Vagina (tissue), 2 donors: ENCODE measurements around the gene SPANXC.

Source experiments
- POLR2A ChIP-seq, 2 donors: fragments of 450-650 bp; IDR thresholded peaks; one replicate each; pipeline ENCODE4 v1.6.1; 2017; ENCODE audit warnings: antibody characterized with exemption in 2 of 2, mild to moderate bottlenecking in 2 of 2, moderate library complexity in 2 of 2
- TF ChIP-seq, protein P1 (sequence below), 3 experiments: fragments of 450-650 bp in 2 of 3; fragments of 200-600 bp in 1 of 3; sonication (generic) in 1 of 3; IDR thresholded peaks; one replicate each; pipeline ENCODE4 v1.5.1; 2017 to 2019; ENCODE audit warnings: antibody characterized with exemption in 3 of 3, mild to moderate bottlenecking in 2 of 3, moderate library complexity in 2 of 3

DNA sequence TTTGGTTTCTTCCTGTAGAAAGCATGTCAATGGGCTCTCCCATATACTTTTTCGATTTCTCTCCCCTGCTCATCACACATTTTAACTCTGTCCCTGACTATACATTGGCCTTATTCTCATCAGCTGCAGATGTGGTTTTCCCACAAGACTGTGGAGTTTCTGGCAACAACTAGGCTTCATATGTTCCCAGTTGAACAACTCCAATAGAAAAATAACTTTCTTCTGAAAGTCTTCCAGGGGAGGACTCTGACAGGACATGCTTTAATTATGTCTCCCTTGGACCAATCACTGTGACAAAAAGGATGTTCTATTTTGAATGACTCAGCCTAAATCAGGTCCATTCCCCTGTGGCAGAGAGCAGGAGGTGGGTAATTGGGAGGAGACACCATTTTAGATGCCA, 28.1 kb downstream of the SPANXC start:
- TF ChIP-seq, protein P1, sequence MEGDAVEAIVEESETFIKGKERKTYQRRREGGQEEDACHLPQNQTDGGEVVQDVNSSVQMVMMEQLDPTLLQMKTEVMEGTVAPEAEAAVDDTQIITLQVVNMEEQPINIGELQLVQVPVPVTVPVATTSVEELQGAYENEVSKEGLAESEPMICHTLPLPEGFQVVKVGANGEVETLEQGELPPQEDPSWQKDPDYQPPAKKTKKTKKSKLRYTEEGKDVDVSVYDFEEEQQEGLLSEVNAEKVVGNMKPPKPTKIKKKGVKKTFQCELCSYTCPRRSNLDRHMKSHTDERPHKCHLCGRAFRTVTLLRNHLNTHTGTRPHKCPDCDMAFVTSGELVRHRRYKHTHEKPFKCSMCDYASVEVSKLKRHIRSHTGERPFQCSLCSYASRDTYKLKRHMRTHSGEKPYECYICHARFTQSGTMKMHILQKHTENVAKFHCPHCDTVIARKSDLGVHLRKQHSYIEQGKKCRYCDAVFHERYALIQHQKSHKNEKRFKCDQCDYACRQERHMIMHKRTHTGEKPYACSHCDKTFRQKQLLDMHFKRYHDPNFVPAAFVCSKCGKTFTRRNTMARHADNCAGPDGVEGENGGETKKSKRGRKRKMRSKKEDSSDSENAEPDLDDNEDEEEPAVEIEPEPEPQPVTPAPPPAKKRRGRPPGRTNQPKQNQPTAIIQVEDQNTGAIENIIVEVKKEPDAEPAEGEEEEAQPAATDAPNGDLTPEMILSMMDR (IDR thresholded peaks at IDR 0.05): no peak
- TF ChIP-seq POLR2A (IDR thresholded peaks at IDR 0.05): no peak
